ENCODE data around the gene WDFY2. TPM values are rescaled to one million over a fixed set of nuclear protein-coding genes. Genes with fewer than 3 reads are reported as not detected.
"Not testable (repeated sequence)": the region's sequence is repeated elsewhere in the genome, so short reads cannot be mapped to it uniquely, and the experiment has no call there.

WDFY2 gene
- total RNA-seq, 1 donor from 2014 or later: 4.0 TPM

- intact Hi-C loops (cut with DNase I): no loop called here
- ATAC-seq (ENCODE audit: poor library complexity) (no peak), DNase-seq (no peak)
Measured at GRCh38 chr13:51559946-51560735, 24.1 kb upstream of the WDFY2 start.

GRCh38 chr13:51562011-51562671 lies 22.1 kb upstream of the WDFY2 start:
- intact Hi-C loops (cut with DNase I): no loop called here
- DNase-seq (no peak), ATAC-seq (ENCODE audit: poor library complexity) (peak; percentile 58)

GRCh38 chr13:51564252-51564651 lies 20.0 kb upstream of the WDFY2 start:
- intact Hi-C loops (cut with DNase I): no loop called here
- DNase-seq (no peak), ATAC-seq (ENCODE audit: poor library complexity) (no peak)

GRCh38 chr13:51564671-51565070 lies 19.6 kb upstream of the WDFY2 start:
- ATAC-seq (ENCODE audit: poor library complexity): no peak
- intact Hi-C loops (cut with DNase I): no loop called here
- no peak for DNase-seq

- ATAC-seq (ENCODE audit: poor library complexity); DNase-seq; intact Hi-C loops (cut with DNase I): not testable (repeated sequence)
Measured at GRCh38 chr13:51569001-51569400, 15.3 kb upstream of the WDFY2 start.

GRCh38 chr13:51576754-51577153 lies 7.5 kb upstream of the WDFY2 start:
- ATAC-seq (ENCODE audit: poor library complexity) (no peak), DNase-seq (no peak)
- intact Hi-C loops (cut with DNase I): no loop called here

GRCh38 chr13:51577690-51578089 lies 6.6 kb upstream of the WDFY2 start:
- intact Hi-C loops (cut with DNase I): no loop called here
- no peak for ATAC-seq (ENCODE audit: poor library complexity)
- DNase-seq: no peak

GRCh38 chr13:51579676-51580075 lies 4.6 kb upstream of the WDFY2 start:
- no peak for DNase-seq
- intact Hi-C loops (cut with DNase I): loop anchor here (10.0 kb wide), 1 partner anchor 225 kb away; the partner anchor contains the start of gene DHRS12

GRCh38 chr13:51581148-51581820 lies 3.0 kb upstream of the WDFY2 start:
- intact Hi-C loops (cut with DNase I): loop anchor here (10.0 kb wide), 1 partner anchor 224 kb away; the partner anchor contains the start of gene DHRS12
- ATAC-seq (ENCODE audit: poor library complexity): no peak
- DNase-seq: no peak

More at GRCh38 chr13:51579676-51580075, 4.6 kb upstream of the WDFY2 start:
- ATAC-seq (ENCODE audit: poor library complexity): no peak

GRCh38 chr13:51583469-51583874 lies 790 bp upstream of the WDFY2 start:
- DNase-seq (no peak), ATAC-seq (ENCODE audit: poor library complexity) (no peak)
- intact Hi-C loops (cut with DNase I): loop anchor here (10.0 kb wide), 1 partner anchor 221 kb away; the partner anchor contains the start of gene DHRS12

GRCh38 chr13:51584731-51585672 lies 740 bp downstream of the WDFY2 start:
- ATAC-seq (ENCODE audit: poor library complexity): peak; percentile 27
- DNase-seq: peak; percentile 78
- intact Hi-C loops (cut with DNase I): loop anchor here (2.0 to 10.0 kb wide), 3 partner anchors 132 to 220 kb away; partner anchors contain the start of genes DHRS12 and INTS6

- intact Hi-C loops (cut with DNase I): loop anchor here (2.0 to 10.0 kb wide), 3 partner anchors 133 to 219 kb away; partner anchors contain the start of genes DHRS12 and INTS6
- no peak for ATAC-seq (ENCODE audit: poor library complexity)
- no peak for DNase-seq
Measured at GRCh38 chr13:51585696-51586095, 1.4 kb downstream of the WDFY2 start.

GRCh38 chr13:51587372-51587771 lies 3.1 kb downstream of the WDFY2 start:
- DNase-seq (no peak), ATAC-seq (ENCODE audit: poor library complexity) (no peak)
- intact Hi-C loops (cut with DNase I): loop anchor here (5.0 to 10.0 kb wide), 2 partner anchors 140 to 217 kb away; partner anchors contain the start of gene DHRS12

- intact Hi-C loops (cut with DNase I): loop anchor here (5.0 to 10.0 kb wide), 2 partner anchors 139 to 216 kb away; partner anchors contain the start of gene DHRS12
- DNase-seq: no peak
- ATAC-seq (ENCODE audit: poor library complexity): no peak
Measured at GRCh38 chr13:51588406-51588949, 4.2 kb downstream of the WDFY2 start.

GRCh38 chr13:51589793-51590192 lies 5.5 kb downstream of the WDFY2 start:
- DNase-seq (no peak), ATAC-seq (ENCODE audit: poor library complexity) (no peak)
- intact Hi-C loops (cut with DNase I): loop anchor here (5.0 to 10.0 kb wide), 2 partner anchors 138 to 215 kb away; partner anchors contain the start of gene DHRS12

- intact Hi-C loops (cut with DNase I): no loop called here
Measured at GRCh38 chr13:51590231-51590970, 6.1 kb downstream of the WDFY2 start.

More at GRCh38 chr13:51590231-51590970, 6.1 kb downstream of the WDFY2 start:
- DNase-seq (no peak), ATAC-seq (ENCODE audit: poor library complexity) (no peak)
